Stimulated activated CD4-positive, alpha-beta T cell treated with anti-CD3 and anti-CD28 coated beads, Interleukin-4, amount 100 ng/mL, for 1 hour (primary cell): ENCODE measurements around the gene AMOTL2.

Source experiments
- DNase-seq: peaks from one replicate; pipeline ENCODE4 v3.0.0-alpha.2; 2020

AMOTL2 gene

DNA sequence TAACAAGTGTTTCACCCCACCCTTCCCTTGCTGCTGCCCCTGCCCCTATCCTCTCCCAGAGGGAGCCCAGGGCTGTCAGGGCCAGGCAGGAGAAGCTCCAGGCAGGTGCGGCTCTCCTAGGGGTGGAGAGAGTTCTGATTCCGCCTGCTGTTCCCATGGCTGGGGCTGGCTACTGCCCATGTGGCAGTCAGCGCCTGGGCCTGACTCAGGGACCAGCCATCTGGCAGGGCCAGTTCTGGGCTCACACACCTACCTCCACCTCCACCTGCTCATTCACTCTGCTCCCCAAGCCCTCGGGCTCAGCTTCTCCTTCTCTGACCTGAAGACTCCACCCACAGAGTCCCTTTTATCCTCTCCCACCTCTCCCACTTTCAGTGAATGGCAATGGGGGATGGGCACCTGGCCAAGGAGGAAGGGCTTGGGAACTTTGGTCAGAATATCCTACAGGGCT lies 23.4 kb downstream of the AMOTL2 start:
- DNase-seq: no peak

DNA sequence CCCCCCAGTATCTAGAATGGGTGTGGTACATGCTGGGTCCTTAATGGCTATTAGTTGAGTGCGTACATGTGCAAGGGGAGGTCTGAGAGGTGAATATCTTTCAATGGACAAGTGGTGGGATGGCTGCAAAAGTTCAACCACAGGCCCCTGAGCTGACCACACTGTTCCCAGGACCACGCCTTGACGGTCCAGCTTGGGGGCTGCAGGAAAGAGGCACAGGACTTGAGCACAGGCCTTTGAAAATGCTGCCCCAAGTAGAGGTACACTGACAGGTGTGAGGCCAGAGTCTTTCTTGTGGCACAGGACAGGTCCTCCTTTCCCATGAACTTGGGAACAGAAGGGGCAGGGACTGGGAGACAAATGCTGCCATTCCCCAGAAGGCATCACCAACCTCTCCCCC lies 24.0 kb downstream of the AMOTL2 start:
- DNase-seq: no peak

DNA sequence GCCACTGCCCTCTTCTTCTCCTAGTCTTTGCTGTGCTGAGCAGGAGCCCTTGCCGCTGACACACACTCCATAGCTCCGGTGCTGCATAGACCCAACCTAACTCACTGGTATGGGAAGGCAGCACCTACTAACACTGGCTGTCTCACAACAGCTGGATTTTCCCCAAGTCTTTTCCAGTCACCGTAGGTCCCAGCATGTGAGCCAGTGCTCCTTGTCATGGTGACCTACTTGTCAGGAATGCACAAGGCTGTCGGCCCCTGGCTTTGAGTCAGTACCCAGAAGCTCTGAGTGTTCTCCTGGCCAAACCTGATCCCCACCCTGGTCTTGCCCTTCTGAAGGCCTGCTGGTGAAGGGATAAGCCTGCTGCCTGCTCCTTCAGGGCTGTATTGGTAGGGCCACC lies 25.7 kb downstream of the AMOTL2 start:
- DNase-seq: no peak

DNA sequence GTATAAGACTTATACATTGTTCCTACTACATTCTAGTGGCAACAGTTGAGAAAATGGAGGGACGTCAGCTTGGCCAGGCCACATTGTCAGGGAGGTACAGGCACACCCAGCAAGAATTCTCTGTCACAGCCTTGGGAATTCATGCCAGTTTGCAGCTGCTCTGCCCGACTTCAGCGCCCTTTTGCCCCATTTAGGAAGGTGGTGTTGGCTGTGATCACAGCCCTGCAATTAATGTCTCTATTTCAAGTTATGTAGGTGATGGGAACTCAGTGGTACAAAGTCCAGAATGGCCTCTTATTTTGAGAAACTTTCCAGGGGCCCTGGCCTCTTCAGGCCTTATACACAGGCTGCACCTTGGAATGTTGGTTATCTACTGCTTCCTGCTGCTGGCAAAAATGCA lies 26.7 kb downstream of the AMOTL2 start:
- DNase-seq: no peak

DNA sequence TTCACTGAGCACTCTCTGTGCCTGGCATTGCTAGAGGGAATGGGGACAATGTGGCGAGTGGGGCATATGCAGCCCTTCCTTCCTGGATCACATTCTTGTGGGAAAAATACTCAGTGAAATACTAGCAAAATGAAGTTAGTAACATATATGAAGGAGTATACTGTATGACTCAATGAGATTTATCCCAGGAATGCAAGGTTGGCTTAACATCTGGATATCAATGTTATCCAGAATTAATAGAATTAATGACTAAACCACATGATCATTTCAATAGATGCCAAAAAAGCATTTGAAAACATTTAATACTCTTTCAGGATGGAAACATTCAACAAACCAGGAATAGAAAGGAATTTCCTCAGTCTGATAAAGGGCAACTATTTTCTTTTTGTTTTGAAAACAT lies 27.5 kb downstream of the AMOTL2 start:
- no peak for DNase-seq

DNA sequence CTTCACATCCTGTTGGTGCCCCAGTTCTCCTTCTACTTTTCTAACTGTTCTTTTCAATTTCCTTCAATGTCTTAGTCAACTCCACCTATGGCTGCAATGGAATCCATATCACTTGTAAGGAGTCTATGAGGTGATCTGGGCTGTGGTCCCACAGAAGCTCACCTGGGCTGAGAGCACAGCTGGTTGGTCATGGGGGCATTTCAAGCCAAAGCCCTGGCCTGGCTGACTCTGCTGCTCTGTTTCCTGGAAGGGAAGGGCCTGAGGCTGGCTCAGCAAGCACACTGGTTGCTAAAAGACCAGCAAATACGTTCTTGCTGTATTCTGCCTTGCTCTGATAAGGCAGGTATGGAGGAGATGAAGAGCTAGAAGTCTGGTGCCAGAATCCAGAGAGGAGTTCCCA lies 29.0 kb downstream of the AMOTL2 start:
- no peak for DNase-seq

DNA sequence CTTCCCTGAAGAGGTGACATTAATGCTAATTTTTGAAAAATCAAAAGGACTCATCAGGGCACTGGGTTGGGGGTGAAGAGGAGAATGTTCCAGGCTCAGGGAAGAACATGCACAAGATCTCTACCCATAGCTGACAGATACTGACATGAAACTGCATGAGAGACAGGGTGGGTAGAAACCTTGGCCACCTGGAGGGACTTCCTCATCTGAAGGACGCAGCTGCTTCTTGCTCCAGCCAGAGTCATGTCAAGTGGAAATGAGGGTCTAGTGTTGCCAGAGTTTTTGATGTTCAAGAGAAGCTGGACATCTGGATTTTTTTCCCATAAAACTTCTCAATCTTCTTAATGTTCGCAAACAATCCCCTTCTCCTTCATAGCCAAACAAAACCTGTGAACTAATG lies 29.7 kb downstream of the AMOTL2 start:
- DNase-seq: no peak

DNA sequence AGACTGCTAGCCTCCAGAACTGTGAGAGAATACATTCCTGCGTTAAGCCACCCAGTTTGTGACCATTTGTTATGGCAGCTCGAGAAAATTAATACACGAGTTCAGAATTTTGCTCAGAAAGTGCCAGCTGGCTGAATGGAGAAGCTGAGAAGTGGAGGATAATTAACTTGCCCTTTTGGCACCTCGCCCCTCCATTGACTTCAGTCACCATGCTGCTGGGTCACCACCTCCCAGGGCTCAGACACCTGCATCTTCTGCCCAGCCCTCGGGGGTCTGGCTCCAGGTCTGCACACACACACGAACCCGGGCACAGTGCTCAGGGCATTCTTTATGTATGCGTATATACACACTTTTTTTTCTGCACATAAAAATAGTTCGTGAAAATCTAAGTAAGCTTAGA lies 32.0 kb downstream of the AMOTL2 start:
- no peak for DNase-seq

DNA sequence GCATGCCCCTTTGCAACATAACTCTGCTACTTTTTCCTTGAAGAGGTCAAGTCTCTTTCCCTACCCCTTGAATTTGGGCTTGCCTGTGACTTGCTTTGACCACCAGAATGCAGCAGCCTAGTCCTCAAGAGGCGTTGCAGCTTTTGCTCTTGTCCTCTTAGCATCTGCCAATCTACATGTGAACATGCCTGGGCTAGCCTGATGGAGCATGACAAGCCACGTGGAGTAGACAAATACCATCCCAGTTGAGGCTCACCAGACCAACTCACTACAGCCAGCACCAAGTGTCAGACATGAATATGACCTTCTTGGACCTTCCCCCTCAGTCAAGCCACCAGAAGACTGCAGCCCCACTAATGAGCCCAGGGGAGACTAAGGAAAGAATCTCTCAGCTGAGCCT lies 32.9 kb downstream of the AMOTL2 start:
- DNase-seq: no peak

DNA sequence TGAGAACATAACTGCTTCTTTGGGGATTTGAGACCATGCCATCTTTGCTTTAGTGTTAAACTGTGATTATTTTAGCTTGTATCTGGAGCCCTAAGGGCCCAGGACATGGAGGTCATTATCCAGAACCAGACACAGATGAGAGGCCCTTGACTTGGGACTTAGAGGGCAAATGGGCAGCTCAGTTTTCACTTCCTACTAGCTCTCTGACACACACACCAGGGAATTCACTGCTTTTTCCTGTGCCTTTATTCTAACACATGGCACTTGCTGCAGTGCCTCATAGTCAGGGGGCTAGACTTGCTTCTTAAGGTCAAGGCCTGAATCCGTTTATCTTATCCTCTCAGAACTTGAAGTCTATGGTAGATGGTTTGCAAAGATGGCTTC lies 33.3 kb downstream of the AMOTL2 start:
- no peak for DNase-seq

DNA sequence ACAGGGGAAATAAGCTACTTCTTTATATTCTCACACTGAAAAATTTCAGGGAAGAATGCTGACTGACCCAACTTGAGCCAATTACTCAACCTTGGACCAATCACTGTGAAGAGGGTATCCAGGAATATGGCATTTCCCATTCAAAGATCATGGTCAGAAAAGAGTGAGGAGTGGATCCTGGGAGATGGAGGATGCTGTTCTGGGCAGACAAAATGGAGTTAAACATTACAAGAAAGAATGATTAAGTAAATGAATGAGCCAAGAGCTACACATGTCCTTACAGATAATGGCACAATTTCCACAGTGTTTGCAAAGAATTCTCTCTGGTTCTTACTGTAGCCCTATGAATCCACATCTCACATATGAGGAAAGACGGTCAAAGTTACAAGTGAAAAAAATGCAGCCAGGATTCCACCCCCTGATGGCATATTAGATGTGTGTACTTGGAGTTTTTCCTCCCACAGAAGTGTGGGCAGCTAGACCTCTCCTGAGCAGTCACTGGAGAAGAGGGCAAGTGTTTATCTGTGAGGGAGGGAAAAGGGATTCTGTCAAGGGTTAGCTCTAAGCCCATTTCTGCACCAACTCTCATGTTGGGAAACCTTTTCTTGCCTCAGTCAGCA lies 33.8 kb downstream of the AMOTL2 start:
- no peak for DNase-seq

DNA sequence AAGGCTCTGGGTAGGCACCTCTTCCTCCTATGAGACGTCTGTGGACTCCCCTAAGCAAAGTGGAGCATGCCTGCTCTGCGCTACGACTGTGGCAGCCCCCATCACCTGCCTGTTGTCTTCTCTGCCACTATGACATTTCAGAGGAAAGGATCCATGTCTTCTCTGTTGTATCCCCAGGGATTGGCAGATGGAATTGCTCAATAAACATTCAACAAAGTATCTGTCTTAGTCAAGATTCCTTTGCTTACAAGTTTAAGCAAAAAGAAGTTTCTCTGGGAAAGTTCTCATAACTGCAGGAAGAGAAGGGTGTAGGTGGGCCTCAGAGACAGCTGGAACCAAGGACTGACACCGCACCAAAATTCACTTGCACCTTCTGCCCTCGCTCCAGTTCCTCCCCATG lies 34.3 kb downstream of the AMOTL2 start:
- DNase-seq: no peak

DNA sequence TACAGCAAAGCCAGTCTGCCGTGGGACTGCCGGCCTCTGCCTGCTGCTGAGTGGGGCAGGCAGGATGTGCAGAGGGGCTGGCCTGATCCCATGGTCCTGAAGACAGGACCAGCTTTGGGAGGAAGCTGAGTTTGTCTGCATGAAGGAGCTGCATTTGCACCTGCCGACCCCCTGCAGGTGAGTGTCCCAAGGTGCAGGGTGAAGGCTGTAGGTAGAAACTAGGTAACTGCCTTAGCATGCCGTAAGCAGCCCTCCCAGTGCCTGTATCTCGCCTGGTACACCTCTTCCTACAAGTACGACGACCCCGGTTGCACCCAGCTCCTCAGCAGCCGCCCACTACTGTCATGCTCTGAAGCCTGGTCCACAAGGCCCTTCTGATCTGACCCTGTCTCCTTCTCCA lies 34.9 kb downstream of the AMOTL2 start:
- no peak for DNase-seq

DNA sequence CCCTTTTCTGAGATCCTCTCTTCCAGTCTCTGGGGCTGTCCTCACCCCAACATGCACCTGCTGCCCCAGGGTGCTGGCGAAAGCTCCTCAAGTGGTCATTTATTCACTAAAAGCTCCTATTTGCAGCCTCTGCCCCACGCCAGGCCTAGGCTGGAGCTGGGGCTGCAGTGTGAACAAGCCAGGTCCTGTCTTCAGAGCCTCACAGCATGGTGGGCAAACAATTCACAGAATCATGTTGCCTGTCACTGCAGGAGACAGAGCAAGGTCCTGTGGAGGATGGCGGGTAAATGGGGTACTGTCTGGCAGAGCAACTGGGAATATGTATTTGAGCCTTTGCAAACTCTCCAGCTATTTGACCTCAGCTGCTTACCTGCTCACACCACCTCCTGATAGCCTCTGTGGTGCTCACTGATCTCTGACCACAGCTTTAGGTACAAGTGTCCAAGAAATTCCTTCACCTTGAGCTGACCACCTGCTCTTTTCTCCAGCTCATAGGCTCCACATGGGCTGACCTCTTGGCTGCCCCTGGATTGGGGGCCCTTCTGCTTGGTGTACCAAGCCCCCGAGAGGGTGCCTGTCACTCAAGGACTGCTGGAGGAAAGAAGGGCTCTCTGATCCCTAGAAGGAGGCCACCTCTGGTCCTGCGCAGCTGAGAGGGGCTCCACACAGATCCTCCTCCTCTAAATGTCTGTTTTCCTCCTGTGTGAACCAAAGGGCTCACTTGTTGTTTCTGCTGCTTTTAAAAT lies 35.6 kb downstream of the AMOTL2 start:
- DNase-seq: no peak

DNA sequence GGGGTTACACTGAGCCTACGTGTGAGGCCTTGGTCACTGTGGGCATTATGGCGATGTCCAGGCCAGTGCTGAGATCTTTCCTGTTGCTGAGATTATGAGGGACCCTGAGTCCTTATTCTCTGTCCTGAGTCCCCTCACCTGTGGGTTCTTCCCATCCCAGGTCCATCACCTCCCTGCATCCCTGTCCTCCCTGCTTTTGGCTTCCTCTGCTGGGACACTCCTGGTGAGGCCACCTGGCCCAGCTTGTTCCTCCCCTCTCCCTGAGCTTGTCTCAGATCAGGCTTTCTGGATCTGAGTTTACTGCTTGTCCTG lies 36.1 kb downstream of the AMOTL2 start:
- no peak for DNase-seq

DNA sequence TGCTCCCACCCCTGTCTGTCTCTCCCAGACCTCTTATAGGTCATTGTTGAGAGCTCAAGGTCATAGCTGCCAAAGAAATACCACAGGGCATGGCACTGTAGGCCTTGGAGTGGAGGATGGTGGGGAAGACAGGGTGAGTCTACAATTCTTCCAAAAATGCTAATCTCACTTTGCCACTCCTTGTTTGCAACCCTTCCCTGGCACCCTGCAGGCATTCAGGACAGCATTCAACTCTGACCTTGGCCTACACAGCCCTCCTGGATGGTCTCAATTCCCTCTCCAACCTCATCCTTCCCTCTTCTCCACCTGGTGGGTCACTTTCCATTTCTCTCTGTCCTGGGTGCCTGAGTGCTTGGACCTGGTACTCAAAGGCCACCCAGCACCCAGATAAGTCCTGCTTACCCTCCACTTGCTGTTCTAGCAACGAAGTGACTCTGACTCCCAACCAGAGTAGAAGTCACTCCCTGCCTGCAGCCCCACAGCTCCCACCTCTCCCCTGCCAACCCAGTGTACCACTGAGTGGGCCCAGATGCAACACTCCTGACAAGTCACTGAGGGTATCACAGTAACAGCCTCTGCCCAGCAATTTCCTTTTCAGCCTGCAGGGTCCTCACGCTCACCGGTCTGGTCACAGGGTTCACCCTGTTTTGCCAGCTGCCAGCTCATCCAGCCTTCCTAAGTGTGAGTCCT lies 36.6 kb downstream of the AMOTL2 start:
- DNase-seq: no peak

DNA sequence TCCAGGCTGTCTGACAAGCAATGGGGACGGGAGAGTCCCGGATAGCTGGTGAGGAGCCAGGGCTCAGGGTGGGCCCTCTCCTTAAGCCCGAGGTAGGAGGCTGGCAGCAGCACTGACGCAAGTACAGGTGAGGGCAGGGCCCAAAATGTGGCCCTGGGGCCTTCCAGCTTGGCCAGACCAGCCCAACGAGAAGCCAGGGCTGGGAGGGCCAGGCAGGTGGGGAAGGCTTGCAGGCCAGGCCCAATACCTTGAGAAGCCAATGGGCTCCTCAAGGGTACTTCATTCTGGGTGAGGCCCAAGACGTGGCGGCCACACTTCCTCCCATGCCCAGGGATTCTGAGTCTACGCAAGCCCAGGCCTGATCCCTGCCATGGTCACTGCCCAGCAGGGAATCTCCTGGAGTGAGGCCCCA lies 37.2 kb downstream of the AMOTL2 start:
- no peak for DNase-seq

DNA sequence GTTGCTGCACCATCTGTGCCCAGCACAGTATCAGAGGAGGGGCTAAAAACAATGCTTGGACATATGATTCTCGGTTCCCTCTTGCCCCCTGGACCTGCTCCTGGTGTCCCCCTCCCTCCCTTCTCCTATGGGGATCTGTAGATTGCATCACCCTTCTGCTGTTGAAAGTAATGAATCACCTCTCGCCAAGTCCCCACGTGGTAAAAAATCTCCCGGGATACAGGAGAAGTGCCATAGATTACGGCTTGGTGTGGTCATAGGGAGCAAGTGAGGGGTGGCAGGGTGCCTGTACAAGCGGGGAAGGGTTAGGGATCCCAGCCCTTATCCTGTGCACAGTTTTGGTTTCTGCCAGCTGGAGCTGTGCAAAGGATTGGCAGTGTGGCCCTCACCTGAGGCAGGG lies 37.7 kb downstream of the AMOTL2 start:
- DNase-seq: no peak

DNA sequence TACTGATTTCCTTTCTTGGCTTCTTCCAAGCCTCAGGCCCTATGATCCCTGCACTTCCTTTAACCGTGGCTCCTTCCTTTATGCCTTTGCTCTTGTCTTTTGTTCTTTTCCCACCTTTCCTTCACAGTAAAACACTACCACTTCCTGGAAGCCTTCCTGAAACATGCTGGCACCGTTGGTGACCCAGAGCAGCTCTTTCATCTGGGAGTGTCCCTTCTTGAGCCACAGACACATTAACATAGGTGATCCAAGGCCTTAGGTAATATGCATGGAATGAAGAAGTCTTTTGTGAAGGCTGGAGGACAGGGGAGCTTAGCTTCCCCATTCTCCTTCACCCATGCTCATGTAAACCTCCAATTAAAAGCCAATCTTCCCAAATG lies 39.4 kb downstream of the AMOTL2 start:
- DNase-seq: no peak

DNA sequence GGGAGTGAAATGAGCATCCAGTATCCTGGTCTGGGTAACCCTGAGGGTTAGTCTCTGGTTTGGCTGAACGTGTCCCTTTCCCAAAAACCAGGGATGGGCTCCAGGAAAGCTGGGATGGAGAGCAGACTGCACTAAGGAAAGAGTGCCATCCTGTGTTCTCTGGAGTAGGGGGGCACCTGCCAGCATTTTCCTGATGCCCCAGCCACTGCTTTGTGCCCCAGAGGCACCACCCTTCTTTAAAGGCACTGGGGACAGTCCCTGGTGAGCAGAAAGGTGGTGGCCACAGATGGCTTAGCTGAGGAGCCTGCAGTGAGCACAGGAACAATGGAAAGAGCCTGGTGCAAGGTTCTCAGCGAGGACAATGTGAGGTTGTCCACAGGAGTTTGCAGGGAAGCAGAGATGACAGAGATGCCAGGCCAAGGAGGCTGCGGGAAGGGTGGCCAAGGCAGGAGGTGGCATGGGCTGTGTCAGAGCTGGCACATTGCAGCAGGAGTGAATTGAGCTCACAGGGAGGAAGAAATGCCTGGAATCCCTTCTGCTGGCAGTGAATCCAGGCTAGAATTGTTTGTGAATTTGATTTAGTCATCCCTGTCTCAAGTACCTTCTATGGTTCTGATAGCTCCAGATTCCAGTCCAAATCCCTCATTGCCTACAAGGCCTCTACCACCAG lies 39.9 kb downstream of the AMOTL2 start:
- no peak for DNase-seq

DNA sequence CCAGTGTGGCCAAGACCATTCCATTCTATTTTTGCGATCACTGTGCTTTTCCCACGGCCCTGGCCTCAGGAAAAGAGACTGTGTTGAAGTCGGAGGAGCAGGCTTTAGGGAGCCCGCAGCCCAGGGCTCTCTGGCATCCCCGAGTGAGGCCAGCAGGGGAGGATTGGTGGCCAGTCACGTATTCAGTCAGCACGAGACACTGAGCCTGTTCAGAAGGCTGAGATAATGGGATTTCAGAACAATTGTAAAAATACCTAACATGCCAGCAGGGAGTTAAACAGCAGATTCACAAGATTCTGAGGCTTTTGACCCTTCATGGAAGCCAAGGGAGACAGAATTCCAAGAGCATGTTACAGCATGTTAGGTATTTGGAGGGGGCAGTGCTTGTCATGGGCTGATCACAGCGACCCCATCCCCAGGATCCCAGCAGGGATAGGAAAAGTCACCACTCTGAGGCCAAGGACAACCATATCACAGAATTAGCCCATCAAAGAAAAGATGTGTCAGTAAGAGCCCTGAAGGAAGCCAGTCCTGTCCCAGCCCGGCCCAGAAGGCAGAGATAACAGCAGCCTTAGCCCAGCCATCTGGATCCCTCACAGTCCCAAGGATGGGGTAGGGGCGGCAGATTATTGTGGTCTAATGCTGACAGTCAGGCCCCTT lies 40.6 kb downstream of the AMOTL2 start:
- DNase-seq: no peak

DNA sequence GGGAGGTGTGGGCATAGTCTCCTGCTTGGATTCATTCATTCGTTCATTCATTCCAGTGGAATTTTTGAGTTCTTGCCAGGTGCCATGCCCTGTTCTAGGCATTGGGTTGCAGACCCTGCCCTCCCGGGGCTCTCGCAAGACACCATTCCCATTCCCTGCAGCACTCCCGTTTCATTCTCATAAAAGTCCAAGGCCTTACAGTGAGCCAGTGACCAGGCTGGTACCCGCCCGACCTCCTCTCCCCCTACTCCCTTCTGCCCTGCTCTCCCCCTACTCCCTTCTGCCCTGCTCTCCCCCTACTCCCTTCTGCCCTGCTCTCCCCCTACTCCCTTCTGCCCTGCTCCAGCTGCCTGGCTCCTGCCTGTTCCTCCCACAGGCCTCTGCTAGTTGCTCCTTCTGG lies 41.9 kb downstream of the AMOTL2 start:
- DNase-seq: no peak

DNA sequence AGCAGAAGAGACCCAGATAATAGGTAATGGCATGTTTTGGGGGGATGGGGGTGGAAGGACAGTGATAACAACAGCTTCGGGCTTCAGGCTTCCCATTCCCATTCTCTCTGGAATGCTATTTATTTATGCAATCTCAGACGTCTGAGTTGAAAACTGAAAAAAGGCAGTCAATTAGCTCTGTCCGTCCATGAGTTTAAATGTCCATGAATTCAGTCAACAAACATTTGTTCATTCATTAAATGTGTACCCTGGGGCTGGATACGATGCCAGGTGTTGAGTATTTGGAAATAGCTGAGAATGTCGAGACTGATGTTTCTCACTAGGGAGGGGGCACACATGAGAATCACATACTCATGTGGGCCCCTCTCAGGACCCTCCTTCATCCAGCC lies 42.4 kb downstream of the AMOTL2 start:
- DNase-seq: no peak
